HG02623 (cell line): ENCODE data around the gene OR5B12.
"Not testable (repeated sequence)": the region's sequence is repeated elsewhere in the genome, so short reads cannot be mapped to it uniquely, and the experiment has no call there.

Source experiments
- ATAC-seq: cut with Tn5 transposase; IDR thresholded peaks from one replicate; pipeline ENCODE4 v1.9.1; 2021; ENCODE audit warnings: moderate library complexity; ENCODE audit not compliant: unreplicated experiment

The OR5B12 gene

GRCh38 chr11:58442136-58442535 is at the start of gene OR5B12:
OR5B12 (minus strand) TSS chr11:58442236; CDS start chr11:58440151, 2,085 bp downstream.
- no peak for ATAC-seq

GRCh38 chr11:58490827-58491226 is 48.8 kb upstream of the OR5B12 start:
- no peak for ATAC-seq

DNA sequence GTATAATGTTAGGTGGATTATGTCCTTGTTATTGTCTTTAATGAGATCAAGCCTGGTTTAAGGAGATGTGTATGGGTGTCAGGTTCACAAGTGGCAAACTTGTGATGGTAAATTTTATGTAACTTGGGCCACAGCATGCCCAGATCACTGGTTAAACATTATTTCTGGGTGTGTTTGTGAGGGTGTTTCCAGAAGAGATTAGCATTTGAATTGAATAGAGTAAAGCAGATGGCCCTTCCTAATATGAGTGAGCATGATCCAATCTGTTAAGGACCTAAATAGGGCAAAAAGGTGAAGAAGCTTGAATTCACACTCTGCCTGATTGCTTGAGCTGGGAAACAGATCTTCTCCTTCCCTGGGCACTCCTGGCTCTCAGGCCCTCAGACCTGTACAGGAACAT is 45.1 kb upstream of the OR5B12 start:
- ATAC-seq, result no peak

DNA sequence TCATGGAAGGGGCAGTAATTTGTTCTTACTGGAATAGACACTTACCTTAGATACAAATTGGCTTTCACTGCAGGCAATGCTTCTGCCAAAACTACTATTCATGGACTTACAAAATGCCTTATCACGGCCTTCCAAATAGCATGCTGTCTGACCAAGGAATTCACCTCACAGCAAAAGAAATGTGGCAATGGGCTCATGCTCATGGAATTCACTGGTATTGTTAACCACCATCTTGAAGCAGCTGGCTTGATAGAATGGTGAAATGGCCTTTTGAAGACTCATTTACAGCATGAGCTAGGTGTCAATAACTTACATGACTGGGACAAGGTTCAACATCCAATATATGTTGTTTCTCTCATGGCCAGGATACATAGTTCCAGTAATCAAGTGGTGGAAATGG is 43.9 kb upstream of the OR5B12 start:
- no peak for ATAC-seq

DNA sequence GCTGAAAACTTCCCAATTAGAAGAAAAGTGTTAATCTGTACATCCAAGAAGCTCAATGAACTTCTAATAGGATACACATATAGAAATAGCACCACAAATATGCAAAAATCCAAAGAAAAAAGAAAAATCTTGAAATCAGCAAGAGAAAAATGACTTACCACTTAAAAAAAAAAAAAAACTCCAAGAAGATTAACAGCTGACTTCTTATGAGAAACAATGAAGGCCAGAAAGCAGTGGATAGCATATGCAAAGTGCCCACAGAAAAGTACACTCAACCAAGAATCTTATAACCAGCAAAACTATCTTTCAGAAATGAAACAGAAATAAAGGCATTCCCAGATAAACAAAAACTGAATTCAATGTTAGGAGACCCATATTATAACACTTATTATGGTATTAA is 29.9 kb upstream of the OR5B12 start:
- no peak for ATAC-seq

GRCh38 chr11:58466293-58466692 is 24.3 kb upstream of the OR5B12 start:
- no peak for ATAC-seq

- no peak for ATAC-seq
Observed at GRCh38 chr11:58465690-58466089, 23.7 kb upstream of the OR5B12 start.

- no peak for ATAC-seq
Observed at GRCh38 chr11:58451585-58451984, 9.5 kb upstream of the OR5B12 start.

GRCh38 chr11:58446294-58446693 is 4.3 kb upstream of the OR5B12 start:
- no peak for ATAC-seq

DNA sequence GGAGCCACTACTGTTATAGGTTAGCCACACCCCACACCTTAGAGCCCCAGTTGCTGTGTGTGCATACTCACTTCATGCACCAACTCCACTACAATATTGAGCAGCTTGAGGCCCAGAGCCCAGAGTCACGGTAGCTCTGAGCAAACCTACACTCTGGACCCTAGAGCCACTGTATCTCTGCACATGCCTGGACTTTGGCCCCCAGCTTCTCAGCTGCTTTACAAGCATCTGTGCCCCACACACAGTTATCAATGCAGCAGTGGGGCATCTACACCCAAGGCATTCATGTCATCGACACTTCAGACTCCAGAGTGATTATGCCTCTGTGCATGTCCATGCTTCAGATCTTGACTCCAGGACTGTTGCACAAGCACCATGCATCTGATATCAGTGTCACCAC is 2.3 kb upstream of the OR5B12 start:
- ATAC-seq, result no peak

DNA sequence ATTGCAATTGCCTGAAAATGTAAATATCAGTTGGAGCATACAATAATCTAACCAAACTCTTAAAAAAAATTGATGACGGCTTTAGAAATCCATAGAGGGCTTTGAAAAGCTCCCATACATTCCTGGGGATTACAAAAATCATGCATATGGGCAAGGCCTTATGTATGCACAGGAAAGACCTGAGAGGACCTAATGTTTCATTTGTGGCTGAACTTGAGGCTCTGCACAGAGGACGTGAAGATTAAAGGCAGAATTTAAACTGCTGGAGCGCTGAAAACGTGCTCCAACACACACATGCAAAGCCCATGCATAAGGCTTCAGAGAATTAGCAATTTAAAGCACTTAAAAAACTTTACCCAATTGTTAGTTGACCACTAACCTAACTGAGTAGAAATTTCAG is 3.5 kb downstream of the OR5B12 start:
- ATAC-seq, result no peak

DNA sequence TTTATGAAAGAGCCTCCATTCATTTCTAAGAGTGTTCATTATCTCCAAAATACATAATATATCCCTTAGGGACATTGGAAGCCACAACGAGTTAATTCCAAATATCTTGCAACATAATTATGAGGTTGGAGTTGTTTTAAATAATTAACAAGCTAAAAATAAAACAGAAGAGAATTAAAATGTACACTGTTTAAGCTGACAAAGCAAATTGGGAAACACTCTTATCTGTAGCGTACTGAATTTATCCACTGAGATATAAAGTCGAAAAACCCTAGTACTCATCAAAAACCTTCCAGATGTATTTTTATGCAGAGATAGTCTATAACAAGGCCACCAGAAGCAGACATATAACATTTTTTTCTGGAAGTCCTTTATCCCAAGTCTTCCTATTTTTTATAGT is 7.8 kb downstream of the OR5B12 start:
- ATAC-seq, result no peak

DNA sequence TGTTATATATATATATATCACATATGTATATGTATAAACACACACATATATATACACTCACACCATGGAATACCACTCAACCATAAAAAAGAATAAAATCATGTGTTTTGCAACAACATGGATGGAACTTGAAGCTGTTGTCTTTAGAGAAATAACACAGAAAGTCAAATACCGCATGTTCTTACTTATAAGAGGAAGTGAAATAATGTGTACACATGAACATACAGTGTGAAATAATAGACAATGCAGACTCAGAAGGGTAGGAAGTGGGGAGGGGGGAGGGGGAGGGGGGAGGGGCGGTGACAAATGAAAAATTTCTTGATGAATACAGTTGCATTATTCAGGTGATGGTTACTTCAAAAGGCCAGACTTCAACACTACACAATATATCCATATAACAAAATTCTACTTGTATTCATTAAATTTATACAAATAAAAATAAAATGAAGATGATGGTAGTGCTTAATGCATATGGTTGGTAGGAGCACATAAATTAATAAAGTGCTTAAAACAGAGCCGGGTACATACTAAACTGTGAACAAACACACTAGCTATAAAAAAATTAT is 8.3 kb downstream of the OR5B12 start:
- ATAC-seq, result no peak

GRCh38 chr11:58429273-58429672 is 12.8 kb downstream of the OR5B12 start:
- ATAC-seq, result no peak

DNA sequence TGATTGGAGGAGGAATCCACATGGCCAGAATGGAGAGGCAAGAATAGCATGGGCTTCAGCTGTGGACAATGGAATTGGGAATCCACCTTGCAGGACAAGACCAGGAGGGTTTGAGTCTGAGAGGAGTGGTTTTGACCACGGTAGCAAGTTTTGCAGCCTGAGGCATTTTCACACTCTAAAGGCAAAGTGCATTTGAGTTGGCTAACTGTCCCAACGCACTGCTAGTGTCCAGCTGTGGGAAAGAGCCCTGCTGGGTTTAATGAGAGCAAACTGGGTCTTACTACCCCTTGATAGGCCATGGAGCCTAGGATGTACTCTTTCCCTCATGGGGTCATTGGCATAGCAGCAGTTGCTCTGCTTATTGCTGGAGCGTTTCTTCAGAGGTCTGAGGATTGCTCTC is 14.0 kb downstream of the OR5B12 start, which contains the start of gene OR5B2:
Gene OR5B2, minus strand, starts transcription at position 101 of the 400 bp plus-strand sequence. CDS start 4,860 bp downstream, outside the sequence.
- ATAC-seq, result no peak

DNA sequence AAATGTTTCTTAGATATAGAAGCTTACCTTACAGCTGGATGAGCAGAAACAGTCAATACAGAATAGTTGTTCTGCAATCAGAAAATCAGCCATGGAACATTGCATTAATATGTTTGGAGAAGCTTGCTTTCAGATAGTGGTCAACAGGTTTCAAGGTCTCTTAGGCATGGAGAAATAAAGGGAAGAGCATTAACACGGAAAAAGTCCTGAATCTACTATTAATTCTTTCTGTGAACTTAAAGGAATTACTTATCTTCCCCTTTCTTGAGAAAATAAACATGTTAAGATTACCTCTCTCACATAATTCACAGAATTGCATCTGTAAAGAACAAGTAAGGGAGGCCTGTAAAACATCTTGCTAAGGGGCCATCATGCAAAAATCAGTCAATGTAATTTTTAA is 35.3 kb downstream of the OR5B12 start, which contains the start of gene OR5B3:
Gene OR5B3, minus strand, starts transcription at position 101 of the 400 bp plus-strand sequence. CDS start 3,465 bp downstream, outside the sequence.
- no peak for ATAC-seq

DNA sequence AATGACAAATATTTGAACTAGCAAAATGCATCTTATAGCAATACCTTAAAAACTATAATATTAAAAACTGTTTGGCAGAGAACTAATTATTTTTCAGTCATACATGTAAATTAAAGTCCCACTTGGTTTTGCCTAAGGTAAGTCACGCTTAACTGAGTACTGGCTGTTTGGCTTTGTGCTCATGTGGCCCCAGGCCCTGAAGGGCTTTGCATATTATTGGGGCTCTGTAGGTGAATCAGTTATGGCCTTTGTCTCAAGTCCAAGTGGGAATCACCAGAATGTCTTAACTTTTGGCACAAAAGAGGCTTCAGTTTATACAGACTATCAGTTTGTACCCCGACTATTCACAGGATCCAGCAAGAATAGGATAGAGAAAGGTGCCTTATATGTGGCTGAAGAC is 42.4 kb downstream of the OR5B12 start:
- not testable (repeated sequence) for ATAC-seq

DNA sequence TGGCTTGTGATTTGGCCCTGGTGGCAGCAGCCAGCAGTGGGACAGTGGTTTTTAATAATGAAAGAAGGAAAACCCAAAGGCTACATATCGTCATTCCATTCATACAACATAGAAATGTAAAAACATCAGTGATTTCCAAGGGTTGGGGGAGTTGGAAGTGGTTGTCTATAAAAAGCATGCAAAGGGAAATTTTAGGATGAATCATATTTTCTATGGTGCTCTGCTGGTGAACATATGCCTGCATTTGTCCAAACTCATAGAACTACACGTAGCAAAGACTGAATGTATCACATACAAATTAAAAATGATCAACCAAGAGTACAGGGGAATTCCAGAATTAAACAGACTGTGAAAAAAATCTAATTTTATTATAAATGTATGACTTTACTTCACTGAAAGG is 46.5 kb downstream of the OR5B12 start:
- ATAC-seq, result no peak

GRCh38 chr11:58394195-58394594 is 47.8 kb downstream of the OR5B12 start:
- no peak for ATAC-seq

- ATAC-seq, result no peak
Observed at GRCh38 chr11:58392746-58393145, 49.3 kb downstream of the OR5B12 start.

- ATAC-seq, result no peak
Observed at GRCh38 chr11:58391879-58392278, 50.2 kb downstream of the OR5B12 start.

GRCh38 chr11:58390551-58391063 is 51.4 kb downstream of the OR5B12 start:
- no peak for ATAC-seq
